OCI-LY3 (cell line): ENCODE data around the gene TMEM258.

Experiments
- H2AFZ ChIP-seq: fragments of 200-600, 300-600 bp; shearing (Covaris generic); 2 replicates; pipeline ENCODE4 v1.6.0; 2014; ENCODE audit warnings: antibody characterized with exemption, low read depth, low read length
- H3K27ac ChIP-seq: fragments of 200-600, 300-600 bp; sonication (generic); 2 replicates; pipeline ENCODE4 v1.5.1; 2014; ENCODE audit warnings: mild to moderate bottlenecking, low read length, moderate library complexity, mixed read lengths
- H3K27me3 ChIP-seq: fragments of 200-600, 300-600 bp; sonication (generic); 2 replicates; pipeline ENCODE4 v1.6.1; 2014; ENCODE audit warnings: low read depth, low read length, mixed read lengths
- H3K36me3 ChIP-seq: fragments of 200-600, 300-600 bp; sonication (generic); replicated peaks from 2 replicates; pipeline ENCODE3; 2014; ENCODE audit warnings: low read depth, low read length, mixed read lengths
- H3K4me1 ChIP-seq: fragments of 300-600, 200-600 bp; sonication (generic); 2 replicates; pipeline ENCODE4 v1.6.1; 2014; ENCODE audit warnings: low read length, mixed read lengths
- H3K4me2 ChIP-seq: fragments of 200-600, 300-600 bp; sonication (generic); 2 replicates; pipeline ENCODE4 v1.6.1; 2014; ENCODE audit warnings: low read length, mixed read lengths
- H3K4me3 ChIP-seq: fragments of 300-600, 200-600 bp; sonication (generic); 2 replicates; pipeline ENCODE4 v1.5.1; 2014; ENCODE audit warnings: antibody characterized with exemption, mild to moderate bottlenecking, low read length, moderate library complexity
- H3K79me2 ChIP-seq: fragments of 300-600, 200-600 bp; shearing (Covaris generic); 2 replicates; pipeline ENCODE4 v1.6.1; 2014; ENCODE audit warnings: mild to moderate bottlenecking, low read length, mixed read lengths
- H3K9ac ChIP-seq: fragments of 300-600, 200-600 bp; shearing (Covaris generic); 2 replicates; pipeline ENCODE4 v1.6.0; 2014; ENCODE audit warnings: mild to moderate bottlenecking, low read length, moderate library complexity
- H3K9me3 ChIP-seq: fragments of 200-600, 300-600 bp; shearing (Covaris generic); 2 replicates; pipeline ENCODE4 v1.6.1; 2014; ENCODE audit warnings: low read length, mixed read lengths; ENCODE audit not compliant: insufficient read depth
- H4K20me1 ChIP-seq: fragments of 200-600, 300-600 bp; sonication (generic); 2 replicates; pipeline ENCODE4 v1.6.1; 2016; ENCODE audit warnings: low read length, mixed read lengths; ENCODE audit not compliant: insufficient read depth
- CTCF ChIP-seq: fragments of 200-600, 300-600 bp; sonication (generic); IDR thresholded peaks from 2 replicates; pipeline ENCODE4 v1.5.1; 2014; ENCODE audit warnings: antibody characterized with exemption, low read length, low read depth
- EZH2phosphoT487 ChIP-seq: fragments of 200-600 bp; shearing (Covaris generic); IDR thresholded peaks from 2 replicates; pipeline ENCODE4 v1.6.1; 2018; ENCODE audit warnings: antibody characterized with exemption, mixed run types, low read depth

The TMEM258 gene

GRCh38 chr11:61742391-61742790 lies 50.0 kb downstream of the TMEM258 start:
- no peaks in the 10 kb centered on the region for H3K9me3 ChIP-seq
- no peak overlapping the region for H3K4me2 ChIP-seq
- TF ChIP-seq CTCF (no peak), EZH2phosphoT487 (no peak)

GRCh38 chr11:61739966-61740365 lies 52.4 kb downstream of the TMEM258 start:
- no peak for TF ChIP-seq EZH2phosphoT487
- TF ChIP-seq CTCF, result no peak
- Histone ChIP-seq H3K9ac (no peak overlapping the region), H3K79me2 (no peaks in the 10 kb centered on the region), H3K9me3 (no peaks in the 10 kb centered on the region), H3K4me3 (no peak overlapping the region), H3K4me1 (no peaks in the 10 kb centered on the region), H3K4me2 (no peak overlapping the region), H3K36me3 (no peaks in the 10 kb centered on the region), H2AFZ (no peak overlapping the region), H3K27me3 (peaks cover 16% of the 10 kb centered on the region), H3K27ac (no peak overlapping the region), H4K20me1 (no peaks in the 10 kb centered on the region)

More at GRCh38 chr11:61742391-61742790, 50.0 kb downstream of the TMEM258 start:
- H4K20me1 ChIP-seq, result no peaks in the 10 kb centered on the region
- no peaks in the 10 kb centered on the region for H3K4me1 ChIP-seq
- H3K27me3 ChIP-seq, result no peaks in the 10 kb centered on the region
- no peak overlapping the region for H3K4me3 ChIP-seq
- H3K27ac ChIP-seq, result no peak overlapping the region
- no peak overlapping the region for H3K9ac ChIP-seq
- H3K36me3 ChIP-seq, result no peaks in the 10 kb centered on the region
- H3K79me2 ChIP-seq, result no peaks in the 10 kb centered on the region
- no peak overlapping the region for H2AFZ ChIP-seq

- Histone ChIP-seq H3K4me1 (no peaks in the 10 kb centered on the region), H3K27me3 (peaks cover 16% of the 10 kb centered on the region), H3K4me3 (no peak overlapping the region), H4K20me1 (no peaks in the 10 kb centered on the region), H2AFZ (no peak overlapping the region), H3K36me3 (no peaks in the 10 kb centered on the region), H3K9ac (no peak overlapping the region), H3K27ac (no peak overlapping the region), H3K4me2 (no peak overlapping the region), H3K9me3 (no peaks in the 10 kb centered on the region), H3K79me2 (no peaks in the 10 kb centered on the region)
- no peak for TF ChIP-seq CTCF
- TF ChIP-seq EZH2phosphoT487, result no peak
Observed at GRCh38 chr11:61739413-61739812, 53.0 kb downstream of the TMEM258 start.
